HFF-Myc (cell line): Measurements from ENCODE around the gene MEF2C.

ENCODE experiments used
- DNase-seq: peaks from one replicate; pipeline ENCODE4 v3.0.0-alpha.2; 2011; ENCODE audit warnings: low read depth; ENCODE audit errors: extremely low read depth
- H3K4me3 ChIP-seq: replicated peaks from 2 replicates; pipeline ENCODE4 v1.5.1; 2011; ENCODE audit warnings: low read depth, mild to moderate bottlenecking, control low read depth, low read length
- TF ChIP-seq, protein P1 (sequence below): IDR thresholded peaks from 2 replicates; pipeline ENCODE4 v1.5.1; 2012; ENCODE audit warnings: mild to moderate bottlenecking, low read depth, low read length, control low read depth; ENCODE audit errors: missing control alignments

The MEF2C gene

DNA sequence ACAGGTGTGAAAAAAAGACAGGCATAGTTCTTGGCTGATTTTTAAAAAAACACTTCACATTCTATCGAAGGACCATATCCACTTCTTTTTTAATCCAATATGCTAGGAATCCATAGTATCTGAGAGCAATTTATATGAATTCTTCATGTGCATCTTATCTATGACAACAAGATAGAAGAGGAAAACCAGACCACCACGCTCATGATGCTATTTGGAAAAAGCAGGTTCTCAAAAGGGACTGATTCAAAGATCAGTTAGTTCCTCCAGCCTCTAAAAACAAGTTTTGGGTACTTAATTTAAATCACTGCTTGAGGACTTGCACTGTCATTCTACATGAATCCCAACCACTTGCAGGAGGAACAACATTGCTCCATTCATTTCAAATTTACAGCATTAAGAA is 6.3 kb downstream of the MEF2C start:
- no peak for DNase-seq
- TF ChIP-seq, protein P1, sequence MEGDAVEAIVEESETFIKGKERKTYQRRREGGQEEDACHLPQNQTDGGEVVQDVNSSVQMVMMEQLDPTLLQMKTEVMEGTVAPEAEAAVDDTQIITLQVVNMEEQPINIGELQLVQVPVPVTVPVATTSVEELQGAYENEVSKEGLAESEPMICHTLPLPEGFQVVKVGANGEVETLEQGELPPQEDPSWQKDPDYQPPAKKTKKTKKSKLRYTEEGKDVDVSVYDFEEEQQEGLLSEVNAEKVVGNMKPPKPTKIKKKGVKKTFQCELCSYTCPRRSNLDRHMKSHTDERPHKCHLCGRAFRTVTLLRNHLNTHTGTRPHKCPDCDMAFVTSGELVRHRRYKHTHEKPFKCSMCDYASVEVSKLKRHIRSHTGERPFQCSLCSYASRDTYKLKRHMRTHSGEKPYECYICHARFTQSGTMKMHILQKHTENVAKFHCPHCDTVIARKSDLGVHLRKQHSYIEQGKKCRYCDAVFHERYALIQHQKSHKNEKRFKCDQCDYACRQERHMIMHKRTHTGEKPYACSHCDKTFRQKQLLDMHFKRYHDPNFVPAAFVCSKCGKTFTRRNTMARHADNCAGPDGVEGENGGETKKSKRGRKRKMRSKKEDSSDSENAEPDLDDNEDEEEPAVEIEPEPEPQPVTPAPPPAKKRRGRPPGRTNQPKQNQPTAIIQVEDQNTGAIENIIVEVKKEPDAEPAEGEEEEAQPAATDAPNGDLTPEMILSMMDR, result no peak
- no peak overlapping the region for H3K4me3 ChIP-seq

DNA sequence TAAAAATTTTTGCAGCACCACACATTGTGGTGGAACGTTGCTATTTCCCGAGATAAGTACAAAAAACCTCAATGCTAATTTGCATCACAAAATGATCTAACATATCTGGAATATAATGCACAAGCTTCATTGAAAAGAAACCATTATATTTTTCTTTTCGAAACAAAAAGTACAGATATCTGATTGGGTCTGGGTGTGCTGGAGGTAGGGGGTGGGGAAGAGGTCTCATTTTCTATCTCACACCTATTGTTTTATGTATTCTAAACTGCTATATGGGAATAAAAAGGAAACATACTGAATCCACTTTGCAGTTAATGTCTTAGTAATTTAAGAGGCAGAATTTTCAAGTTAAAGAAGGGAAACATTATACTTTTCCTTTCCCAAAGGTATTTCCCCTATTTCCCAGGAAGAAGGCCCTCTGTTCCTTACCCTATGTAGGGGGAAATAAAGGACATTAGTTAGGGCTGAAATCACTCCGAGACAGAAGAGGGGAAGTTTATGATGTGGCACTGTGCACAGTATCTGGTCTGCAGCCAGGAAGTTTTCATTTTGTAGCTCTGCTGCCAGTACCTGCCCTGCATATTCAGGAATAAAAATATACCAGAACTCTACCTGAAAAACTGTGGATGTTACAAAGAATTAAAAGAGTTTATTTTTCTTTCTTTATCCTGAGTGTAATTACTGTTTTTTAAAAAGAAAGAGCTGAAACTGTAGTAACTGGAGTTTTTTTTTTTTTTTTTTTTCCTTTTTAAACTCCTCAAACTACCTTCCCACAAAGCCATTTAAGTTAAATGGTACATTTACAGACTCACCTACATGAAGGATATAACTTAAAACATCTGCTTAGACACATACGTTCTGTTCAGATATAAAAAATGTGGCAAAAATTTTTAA is 7.4 kb downstream of the MEF2C start:
- DNase-seq, result no peak
- TF ChIP-seq, protein P1, result no peak
- no peak overlapping the region for H3K4me3 ChIP-seq

DNA sequence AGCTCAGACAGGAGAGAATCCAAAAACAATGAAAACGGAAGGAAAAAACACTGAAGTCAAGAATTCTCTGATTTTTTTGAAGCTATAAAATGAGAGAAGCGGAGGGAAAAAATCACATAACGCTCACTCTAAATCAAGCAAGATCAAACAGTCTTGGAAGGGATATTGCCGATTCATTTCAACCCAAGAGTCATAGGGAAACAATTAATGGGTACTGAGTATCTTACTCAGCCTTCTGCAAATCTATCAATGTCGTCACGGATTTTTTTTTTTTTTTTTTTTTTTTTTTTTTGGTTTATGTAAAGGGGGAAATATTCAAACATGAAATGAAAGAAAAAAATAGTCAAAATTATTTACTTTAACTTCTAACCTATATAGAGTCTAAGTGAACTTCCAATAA is 9.5 kb downstream of the MEF2C start:
- TF ChIP-seq, protein P1, result no peak
- H3K4me3 ChIP-seq, result no peak overlapping the region
- no peak for DNase-seq

DNA sequence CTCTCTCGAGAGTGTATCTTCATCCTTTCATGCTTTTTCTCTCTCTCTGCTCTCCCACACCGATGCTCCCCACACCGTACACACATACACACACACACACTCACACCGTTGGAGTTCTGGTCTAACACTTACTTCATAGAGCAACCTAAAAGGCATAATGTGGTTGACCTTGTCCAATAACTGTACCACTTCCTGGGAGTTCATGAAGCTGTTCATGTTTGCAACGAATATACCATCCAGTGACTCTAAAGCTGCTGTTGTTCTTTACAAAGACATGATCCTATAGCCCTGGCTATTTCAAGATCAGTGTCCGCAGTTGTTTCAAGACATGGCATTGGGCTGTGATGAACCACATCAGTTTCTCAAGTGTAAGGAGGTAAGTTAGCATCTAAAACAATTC is 10.0 kb downstream of the MEF2C start:
- no peak for DNase-seq
- no peak overlapping the region for H3K4me3 ChIP-seq
- TF ChIP-seq, protein P1, result no peak

DNA sequence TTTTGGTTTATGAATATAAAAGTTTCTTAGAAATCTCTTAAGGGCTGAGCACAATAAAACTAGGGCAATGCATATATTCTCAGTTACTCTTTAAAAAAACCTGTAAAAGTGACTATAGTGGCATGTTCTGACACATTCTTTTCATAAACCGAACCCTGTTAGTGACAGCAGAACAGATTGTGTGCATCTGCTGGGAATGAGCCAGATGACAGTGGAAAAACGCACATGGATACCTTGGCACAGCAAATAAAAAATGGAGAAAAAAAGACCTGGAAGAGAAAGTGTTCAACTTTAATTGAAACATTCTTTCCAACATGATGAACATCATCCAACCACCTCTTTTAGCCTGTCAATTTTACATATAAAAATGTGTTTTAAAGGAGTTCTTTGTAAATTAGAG is 12.7 kb downstream of the MEF2C start:
- H3K4me3 ChIP-seq, result no peak overlapping the region
- DNase-seq, result no peak
- TF ChIP-seq, protein P1, result no peak

DNA sequence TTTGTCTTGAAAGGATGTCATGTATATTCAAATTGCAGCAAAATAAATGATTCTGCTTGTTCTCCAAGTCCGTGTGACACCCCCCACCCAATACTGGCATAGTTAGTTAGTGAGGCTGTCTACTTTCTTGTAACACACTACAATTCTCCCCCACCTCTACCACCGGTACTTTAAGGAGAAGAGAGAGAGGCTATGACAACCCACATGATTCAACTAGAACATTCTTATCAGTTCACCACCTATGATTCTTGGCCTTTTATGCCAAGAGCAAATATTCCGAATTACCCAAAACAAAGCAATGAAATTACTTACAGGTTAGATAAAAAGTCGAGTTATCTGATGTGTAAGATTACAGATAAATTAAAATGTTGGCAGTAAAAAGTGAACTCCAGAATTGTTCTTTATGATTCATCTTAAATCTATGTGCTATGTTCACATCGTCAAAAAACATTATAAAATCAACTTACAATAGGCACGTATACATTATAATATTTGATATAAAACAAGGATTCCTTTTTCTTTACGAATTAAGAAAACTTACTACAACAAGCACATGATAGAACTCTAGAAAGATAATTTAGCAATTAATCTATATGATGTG is 14.4 kb downstream of the MEF2C start:
- no peak overlapping the region for H3K4me3 ChIP-seq
- DNase-seq, result no peak
- TF ChIP-seq, protein P1, result no peak
